Measurements from ENCODE around the gene ZRANB1. TPM values are rescaled to one million over a fixed set of nuclear protein-coding genes. Genes with fewer than 3 reads are reported as not detected.

The ZRANB1 gene
- total and polyA plus RNA-seq, 2 of the 13 experiments (the other 11 are each of a cell fraction or from before 2014, with no cell fraction given) = 10.3 to 19.6 TPM

- TF ChIP-seq ZNF784 (CRISPR knock-in tag; IDR thresholded peaks at IDR 0.05; ENCODE audit: borderline replicate concordance) (no peak), MEIS2 (CRISPR knock-in tag; IDR thresholded peaks at IDR 0.05) (no peak), EEA1 (CRISPR knock-in tag; IDR thresholded peaks at IDR 0.05; ENCODE audit: borderline replicate concordance) (no peak), FOXA1 (IDR thresholded peaks at IDR 0.05) (no peak), FOXA1 (CRISPR knock-in tag; IDR thresholded peaks at IDR 0.05) (no peak), ZMAT3 (CRISPR knock-in tag; conservative IDR thresholded peaks at IDR 0.05) (no peak), ZNF260 (CRISPR knock-in tag; IDR thresholded peaks at IDR 0.05; ENCODE audit: borderline replicate concordance, low read depth) (no peak), CEBPZ (IDR thresholded peaks at IDR 0.05; ENCODE audit: low read length) (no peak), SAP130 (CRISPR knock-in tag; IDR thresholded peaks at IDR 0.05; ENCODE audit: low read depth) (no peak), ZNF775 (CRISPR knock-in tag; IDR thresholded peaks at IDR 0.05; ENCODE audit: borderline replicate concordance) (no peak), SOX5 (CRISPR knock-in tag; IDR thresholded peaks at IDR 0.05; ENCODE audit: borderline replicate concordance) (no peak), SCMH1 (CRISPR knock-in tag; IDR thresholded peaks at IDR 0.05; ENCODE audit: borderline replicate concordance) (no peak), ZNF776 (CRISPR knock-in tag; IDR thresholded peaks at IDR 0.05) (no peak), STAT6 (CRISPR knock-in tag; IDR thresholded peaks at IDR 0.05; ENCODE audit: borderline replicate concordance) (no peak), HNF4A (CRISPR knock-in tag; IDR thresholded peaks at IDR 0.05) (peak; percentile 90), ZNF557 (CRISPR knock-in tag; IDR thresholded peaks at IDR 0.05) (no peak), FOSL2 (CRISPR knock-in tag; IDR thresholded peaks at IDR 0.05) (no peak; the same call in 1 of the 2 replicates), TRIM22 (IDR thresholded peaks at IDR 0.05) (no peak), MBD4 (IDR thresholded peaks at IDR 0.05; ENCODE audit: borderline replicate concordance, low read length) (no peak), MED8 (CRISPR knock-in tag; IDR thresholded peaks at IDR 0.05; ENCODE audit: insufficient replicate concordance) (no peak), ZBTB20 (CRISPR knock-in tag; IDR thresholded peaks at IDR 0.05; ENCODE audit: borderline replicate concordance, low read depth) (no peak), SRSF4 (IDR thresholded peaks at IDR 0.05; ENCODE audit: low read depth, low read length, poor library complexity, severe bottlenecking) (no peak), SIN3B (IDR thresholded peaks at IDR 0.05; ENCODE audit: low read length) (no peak), SNAPC5 (CRISPR knock-in tag; IDR thresholded peaks at IDR 0.05; ENCODE audit: borderline replicate concordance) (no peak), ZBTB21 (CRISPR knock-in tag; IDR thresholded peaks at IDR 0.05) (no peak)
Observed at GRCh38 chr10:124909563-124909962, 32.4 kb upstream of the ZRANB1 start (continued).

Data from HepG2 (cell line).